ENCODE results near the gene ANKRD13B. TPM values are rescaled to one million over a fixed set of nuclear protein-coding genes. Genes with fewer than 3 reads are reported as not detected.

ANKRD13B gene
- total RNA-seq, 2 experiments from 2014 or later, result 12.3 to 12.8 TPM

- H3K36me3 Mint-ChIP-seq (ENCODE audit: low read depth), result peaks cover 51% of the 10 kb centered on the region
- H3K9me3 Mint-ChIP-seq, result no peaks in the 10 kb centered on the region
- DNase-seq, result no peak
Observed at GRCh38 chr17:29653995-29654714, 61.2 kb downstream of the ANKRD13B start.

GRCh38 chr17:29655323-29655722 is 62.4 kb downstream of the ANKRD13B start:
- DNase-seq, result no peak
- POLR2A ChIA-PET, result no interaction called here
- Mint-ChIP-seq H3K9me3 (no peaks in the 10 kb centered on the region), H3K27me3 (no peaks in the 10 kb centered on the region), H3K4me1 (peaks cover 8% of the 10 kb centered on the region), H3K36me3 (ENCODE audit: low read depth) (peaks cover 43% of the 10 kb centered on the region), H3K4me3 (no peak overlapping the region), H3K27ac (no peak overlapping the region)
- CTCF ChIA-PET, result interaction anchor here (1.6 to 2.3 kb wide), 4 partner anchors 11 to 19 kb away, joined by 3 to 8 read pairs (median 4); no protein-coding TSS in a partner anchor

More at GRCh38 chr17:29653995-29654714, 61.2 kb downstream of the ANKRD13B start:
- ChIA-PET CTCF (interaction anchor here (0.9 to 2.3 kb wide), 5 partner anchors 10 to 144 kb away, joined by 3 to 8 read pairs (median 4); no protein-coding TSS in a partner anchor), POLR2A (interaction anchor here (0.5 kb wide), 1 partner anchor 130 kb away, joined by 6 read pairs; no protein-coding TSS in a partner anchor)
- Mint-ChIP-seq H3K27me3 (no peaks in the 10 kb centered on the region), H3K4me3 (no peak overlapping the region), H3K4me1 (peaks cover 4% of the 10 kb centered on the region), H3K27ac (no peak overlapping the region)

- Mint-ChIP-seq H3K27ac (peak overlapping the region; percentile 68), H3K27me3 (no peaks in the 10 kb centered on the region), H3K9me3 (no peaks in the 10 kb centered on the region), H3K36me3 (ENCODE audit: low read depth) (peaks cover 44% of the 10 kb centered on the region), H3K4me1 (peaks cover 13% of the 10 kb centered on the region), H3K4me3 (no peak overlapping the region)
- ChIA-PET CTCF (interaction anchor here (0.7 to 1.4 kb wide), 5 partner anchors 12 to 46 kb away, joined by 3 to 7 read pairs (median 3); no protein-coding TSS in a partner anchor), POLR2A (no interaction called here)
- DNase-seq, result no peak
Observed at GRCh38 chr17:29659155-29659554, 66.2 kb downstream of the ANKRD13B start.

- no peaks in the 10 kb centered on the region for H3K9me3 Mint-ChIP-seq
- peaks cover 52% of the 10 kb centered on the region for H3K36me3 Mint-ChIP-seq (ENCODE audit: low read depth)
- no peak for DNase-seq
- peaks cover 22% of the 10 kb centered on the region for H3K4me1 Mint-ChIP-seq
- H3K27ac Mint-ChIP-seq, result no peak overlapping the region
- ChIA-PET POLR2A (no interaction called here), CTCF (no interaction called here)
- no peak overlapping the region for H3K4me3 Mint-ChIP-seq
- H3K27me3 Mint-ChIP-seq, result no peaks in the 10 kb centered on the region
Observed at GRCh38 chr17:29661213-29661612, 68.3 kb downstream of the ANKRD13B start.

- H3K9me3 Mint-ChIP-seq, result no peaks in the 10 kb centered on the region
- no peak overlapping the region for H3K27ac Mint-ChIP-seq
- H3K27me3 Mint-ChIP-seq, result no peaks in the 10 kb centered on the region
- H3K36me3 Mint-ChIP-seq (ENCODE audit: low read depth), result peaks cover 63% of the 10 kb centered on the region
- peaks cover 26% of the 10 kb centered on the region for H3K4me1 Mint-ChIP-seq
- POLR2A ChIA-PET, result no interaction called here
- CTCF ChIA-PET, result no interaction called here
- no peak overlapping the region for H3K4me3 Mint-ChIP-seq
- DNase-seq, result no peak
Observed at GRCh38 chr17:29663155-29663554, 70.2 kb downstream of the ANKRD13B start.

Other genes starting within 250 kb of the ANKRD13B start
- gene TAOK1, start 202.8 kb upstream of the ANKRD13B start, total RNA-seq, result 10 to 100 TPM; 46.5 to 47.7 TPM
- gene ABHD15, start 26.1 kb upstream of the ANKRD13B start, total RNA-seq, result 10 to 100 TPM; 16.9 to 18.0 TPM
- 10 to 100 TPM; 71.4 to 75.0 TPM for gene TP53I13, start 24.4 kb upstream of the ANKRD13B start, total RNA-seq
- gene GIT1, start 3.5 kb upstream of the ANKRD13B start, total RNA-seq, result 100 to 1,000 TPM; 107 TPM
- gene CORO6, start 29.8 kb downstream of the ANKRD13B start, total RNA-seq, result 1 to 10 TPM; 2.4 to 3.1 TPM

Data from activated CD4-positive, alpha-beta T cell treated with anti-CD3 and anti-CD28 coated beads, Interleukin-2, amount 10 ng/mL, durations not matched to agents 7 days and 5 days (primary cell).